Esophagus squamous epithelium (tissue), 5 donors: ENCODE measurements around the gene PFKP. TPM values are rescaled to one million over a fixed set of nuclear protein-coding genes. Genes with fewer than 3 reads are reported as not detected.
A peak's percentile ranks its signal among the peaks of the same experiment; 100 is the strongest.

Experiments
- DNase-seq: peaks from one replicate; lab custom pipeline; 2025; lab: John Stamatoyannopoulos, UW
- H3K27ac ChIP-seq, 4 donors: fragments of 200-600 bp; sonication (generic); one replicate each; pipeline ENCODE4 v1.5.1; 2016 to 2019; ENCODE audit warnings: mild to moderate bottlenecking in 1 of 4
- H3K27me3 ChIP-seq, 4 donors: fragments of 200-600 bp; sonication (generic); 1 replicate in 3 of 4; 2 replicates in 1 of 4; pipeline versions ENCODE4 v1.5.1 to v1.6.0; 2017 to 2021; ENCODE audit warnings: antibody characterized with exemption in 1 of 4
- H3K36me3 ChIP-seq, 3 donors: fragments of 200-600 bp; sonication (generic); one replicate each; pipeline ENCODE4 v1.5.1; 2016 to 2019
- H3K4me1 ChIP-seq, 3 donors: fragments of 200-600 bp; sonication (generic); one replicate each; pipeline ENCODE4 v1.5.1; 2017 to 2019
- H3K4me3 ChIP-seq, 4 donors: fragments of 200-600 bp; sonication (generic); 1 replicate in 3 of 4; 2 replicates in 1 of 4; pipeline ENCODE4 v1.5.1; 2016 to 2019; ENCODE audit warnings: mild to moderate bottlenecking in 2 of 4, moderate library complexity in 1 of 4
- H3K9me3 ChIP-seq, 3 donors: fragments of 200-600 bp; sonication (generic); one replicate each; pipeline ENCODE4 v1.5.1; 2016 to 2019
- POLR2A ChIP-seq, 4 donors: fragments of 450-650 bp; IDR thresholded peaks; one replicate each; pipeline ENCODE4 v1.6.1; 2017; ENCODE audit warnings: antibody characterized with exemption in 4 of 4, mild to moderate bottlenecking in 4 of 4, moderate library complexity in 3 of 4
- WGBS, 2 donors: methylation state at CpG; one replicate each; pipeline ENCODE4 v1.1.5; 2018; 5-methylcytosine and 5-hydroxymethylcytosine counted together
- intact Hi-C: fragments of 100-400 bp; cut with DNase I; formaldehyde crosslinking; loops from one replicate; pipeline ENCODE4 v1.15.0; 2022
- total RNA-seq, 4 donors: library from RNA; depleted of rRNA; stranded (reverse); fragments of >200 nt; gene quantifications; one replicate each; pipeline ENCODE4 v1.1.0, GENCODE V29; 2016
- TF ChIP-seq, protein P1 (sequence below), 6 experiments: fragments of 450-650 bp in 4 of 6; fragments of 200-600 bp in 2 of 6; sonication (generic) in 2 of 6; IDR thresholded peaks; one replicate each; pipeline ENCODE4 v1.5.1; 2016 to 2019; ENCODE audit warnings: antibody characterized with exemption in 6 of 6, mild to moderate bottlenecking in 4 of 6, moderate library complexity in 4 of 6
- donor health status: DM: yes; HTN: yes; CAD: no.

Gene PFKP
- total RNA-seq, 4 donors from 2014 or later = 69.7 to 94.0 (median 86.4) TPM

DNA sequence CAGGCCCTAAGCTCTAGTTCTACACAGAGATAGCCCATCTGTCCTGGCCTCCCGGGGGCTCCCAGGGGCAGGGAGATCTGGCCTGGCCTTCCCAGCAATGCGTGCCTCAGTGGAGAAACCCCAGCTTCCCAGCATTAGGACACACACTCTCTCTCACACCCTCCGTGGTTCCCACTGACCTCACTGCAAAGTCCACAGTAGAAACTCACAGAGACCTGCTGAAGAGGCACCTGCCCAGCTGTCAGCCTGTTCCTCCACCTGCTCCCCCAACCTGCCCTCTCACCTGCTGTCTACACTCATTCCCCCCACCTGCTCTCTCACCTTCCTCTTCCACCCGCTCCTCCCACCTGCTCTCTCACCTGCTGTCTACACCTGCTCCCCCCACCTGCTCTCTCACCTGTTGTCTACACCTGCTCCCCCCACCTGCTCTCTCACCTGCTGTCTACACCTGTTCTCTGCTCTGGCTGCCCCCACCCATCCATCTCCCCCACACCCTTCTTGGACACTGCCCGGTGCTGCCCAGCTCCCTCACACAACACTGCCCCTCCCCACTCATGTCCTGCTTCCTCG, 21.1 kb upstream of the PFKP start:
- Histone ChIP-seq H3K27me3 (peaks cover 0 to 4% (median 0%) of the 10 kb centered on the region in 4 donors), H3K9me3 (no peaks in the 10 kb centered on the region), H3K27ac (peak overlapping the region; percentile 41 to 80 (median 76)), H3K36me3 (no peaks in the 10 kb centered on the region), H3K4me3 (no peak overlapping the region), H3K4me1 (peaks cover 7 to 43% (median 20%) of the 10 kb centered on the region in 3 donors)
- TF ChIP-seq, protein P1, sequence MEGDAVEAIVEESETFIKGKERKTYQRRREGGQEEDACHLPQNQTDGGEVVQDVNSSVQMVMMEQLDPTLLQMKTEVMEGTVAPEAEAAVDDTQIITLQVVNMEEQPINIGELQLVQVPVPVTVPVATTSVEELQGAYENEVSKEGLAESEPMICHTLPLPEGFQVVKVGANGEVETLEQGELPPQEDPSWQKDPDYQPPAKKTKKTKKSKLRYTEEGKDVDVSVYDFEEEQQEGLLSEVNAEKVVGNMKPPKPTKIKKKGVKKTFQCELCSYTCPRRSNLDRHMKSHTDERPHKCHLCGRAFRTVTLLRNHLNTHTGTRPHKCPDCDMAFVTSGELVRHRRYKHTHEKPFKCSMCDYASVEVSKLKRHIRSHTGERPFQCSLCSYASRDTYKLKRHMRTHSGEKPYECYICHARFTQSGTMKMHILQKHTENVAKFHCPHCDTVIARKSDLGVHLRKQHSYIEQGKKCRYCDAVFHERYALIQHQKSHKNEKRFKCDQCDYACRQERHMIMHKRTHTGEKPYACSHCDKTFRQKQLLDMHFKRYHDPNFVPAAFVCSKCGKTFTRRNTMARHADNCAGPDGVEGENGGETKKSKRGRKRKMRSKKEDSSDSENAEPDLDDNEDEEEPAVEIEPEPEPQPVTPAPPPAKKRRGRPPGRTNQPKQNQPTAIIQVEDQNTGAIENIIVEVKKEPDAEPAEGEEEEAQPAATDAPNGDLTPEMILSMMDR (IDR thresholded peaks at IDR 0.05) = no peak
- TF ChIP-seq POLR2A (IDR thresholded peaks at IDR 0.05) = no peak
- intact Hi-C loops = loop anchor here (10.0 kb wide), 1 partner anchor 111 kb away; no protein-coding TSS in a partner anchor
- WGBS, 2 donors = 67 to 69% methylated on average over 5 to 6 of the region's 6 CpGs
- no peak for DNase-seq

DNA sequence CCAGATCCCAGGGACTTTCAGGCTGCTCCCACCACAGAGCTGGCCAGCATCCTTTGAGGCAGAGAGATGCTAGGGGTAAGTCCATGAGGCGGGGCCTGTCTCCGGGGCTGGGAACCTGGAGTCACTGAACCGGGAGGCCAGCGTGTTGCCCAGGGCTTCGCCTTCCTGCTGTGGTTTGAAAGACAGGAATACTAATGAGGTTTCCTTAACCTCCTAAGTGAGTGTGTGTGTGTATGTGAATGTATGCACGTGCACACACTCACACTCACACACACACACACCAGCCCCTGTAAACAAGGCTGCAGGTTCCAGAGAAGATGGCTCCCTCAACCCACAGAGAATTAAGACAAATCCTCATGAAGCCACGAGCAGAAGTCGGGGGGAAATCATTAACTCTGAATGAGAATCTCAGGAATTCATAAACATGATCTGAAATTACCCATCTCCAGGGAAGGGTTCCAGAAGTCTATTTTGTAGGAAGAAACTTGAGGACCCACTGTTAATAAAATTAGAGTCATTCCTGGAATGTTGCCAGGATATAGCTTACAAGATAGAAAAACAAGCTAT, 20.3 kb upstream of the PFKP start:
- no peaks in the 10 kb centered on the region for H3K9me3 ChIP-seq
- TF ChIP-seq, protein P1 (IDR thresholded peaks at IDR 0.05) = no peak
- TF ChIP-seq POLR2A (IDR thresholded peaks at IDR 0.05) = no peak
- H3K4me1 ChIP-seq = peaks cover 7 to 43% (median 20%) of the 10 kb centered on the region in 3 donors
- H3K4me3 ChIP-seq = no peak overlapping the region
- WGBS, 2 donors = 45 to 74% methylated on average over 2 to 6 of the region's 8 CpGs
- peaks cover 0 to 4% (median 0%) of the 10 kb centered on the region in 4 donors for H3K27me3 ChIP-seq
- peak overlapping the region in 3 of 4 donors; percentile 75 to 80 (median 77) for H3K27ac ChIP-seq
- H3K36me3 ChIP-seq = no peaks in the 10 kb centered on the region
- DNase-seq = no peak
- intact Hi-C loops = loop anchor here (10.0 kb wide), 1 partner anchor 112 kb away; no protein-coding TSS in a partner anchor

DNA sequence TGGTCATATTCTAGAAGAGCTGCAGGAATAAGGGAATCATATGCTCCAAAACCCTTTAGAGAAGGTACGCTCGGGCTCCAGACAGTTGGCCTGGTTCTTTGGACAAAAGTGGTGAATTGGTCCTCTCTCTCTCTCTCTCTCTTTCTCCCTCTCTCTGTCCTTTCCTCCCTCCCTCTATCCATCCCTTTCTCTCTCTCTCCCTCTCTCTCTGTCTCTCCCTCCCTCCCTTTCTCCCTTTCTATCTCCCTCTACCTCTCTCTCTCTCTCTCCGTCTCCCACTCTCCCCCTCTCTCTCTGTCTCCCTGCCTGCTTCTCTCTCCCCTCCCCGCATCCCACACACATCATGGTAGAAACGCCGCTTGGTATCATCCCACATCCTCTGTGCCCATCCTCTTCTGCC, 19.8 kb upstream of the PFKP start:
- intact Hi-C loops = loop anchor here (10.0 kb wide), 1 partner anchor 113 kb away; no protein-coding TSS in a partner anchor

DNA sequence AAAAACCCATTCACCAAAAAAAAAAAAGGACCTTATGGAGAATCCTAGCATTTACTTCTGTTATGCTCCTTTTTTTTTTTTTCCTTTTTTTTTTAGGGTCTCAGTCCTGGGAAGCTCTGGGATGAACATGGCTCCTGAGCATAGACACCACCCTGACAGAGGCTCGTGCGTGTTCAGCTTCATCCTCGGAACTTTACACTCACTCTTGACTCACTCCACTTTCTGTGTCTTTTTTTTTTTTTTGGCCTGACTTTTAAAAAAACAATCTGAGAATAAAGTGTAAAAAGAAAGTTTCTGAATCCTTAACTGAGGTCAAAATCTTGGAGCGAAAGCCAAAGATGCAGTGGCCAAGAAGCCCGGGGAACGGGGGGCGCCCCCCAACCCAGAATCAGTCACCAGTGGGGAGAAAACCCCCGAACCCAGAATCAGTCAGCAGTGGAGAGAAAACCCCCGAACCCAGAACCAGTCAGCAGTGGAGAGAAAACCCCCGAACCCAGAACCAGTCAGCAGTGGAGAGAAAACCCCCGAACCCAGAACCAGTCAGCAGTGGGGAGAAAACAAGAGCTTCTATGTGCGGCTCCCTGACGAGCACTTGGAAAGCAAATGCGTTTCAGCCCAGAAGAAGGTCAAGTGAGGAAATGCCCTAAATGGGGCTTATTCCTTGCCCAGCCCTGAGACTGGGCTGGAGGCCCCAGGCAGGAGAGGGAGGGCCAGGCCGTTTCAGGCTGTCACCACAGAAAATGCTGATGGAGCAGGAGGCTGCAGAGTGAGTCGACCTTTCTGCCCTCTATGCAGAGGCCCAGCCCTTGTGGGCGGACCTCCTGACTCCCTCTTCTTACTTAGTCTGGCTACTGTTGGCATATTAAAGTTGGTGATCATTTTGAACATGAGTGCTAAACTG, 19.0 kb upstream of the PFKP start:
- intact Hi-C loops = loop anchor here (10.0 kb wide), 1 partner anchor 114 kb away; no protein-coding TSS in a partner anchor
- DNase-seq = no peak
- peaks cover 7 to 43% (median 20%) of the 10 kb centered on the region in 3 donors for H3K4me1 ChIP-seq
- 52 to 54% methylated on average over 15 to 17 of the region's 17 CpGs for WGBS, 2 donors
- H3K9me3 ChIP-seq = no peaks in the 10 kb centered on the region
- H3K4me3 ChIP-seq = no peak overlapping the region
- TF ChIP-seq, protein P1 (IDR thresholded peaks at IDR 0.05) = no peak
- no peak for TF ChIP-seq POLR2A (IDR thresholded peaks at IDR 0.05)
- H3K27ac ChIP-seq = peak overlapping the region in 3 of 4 donors; percentile 65 to 77 (median 75)
- H3K27me3 ChIP-seq = peaks cover 0 to 4% (median 0%) of the 10 kb centered on the region in 4 donors
- H3K36me3 ChIP-seq = no peaks in the 10 kb centered on the region

More for the DNA sequence above, 19.8 kb upstream of the PFKP start:
- DNase-seq = no peak
- 70 to 93% methylated on average over 6 of the region's 6 CpGs for WGBS, 2 donors
- H3K36me3 ChIP-seq = no peaks in the 10 kb centered on the region
- TF ChIP-seq POLR2A (IDR thresholded peaks at IDR 0.05) = no peak
- TF ChIP-seq, protein P1 (IDR thresholded peaks at IDR 0.05) = no peak
- H3K27ac ChIP-seq = peak overlapping the region in 3 of 4 donors; percentile 75 to 80 (median 77)
- peaks cover 7 to 43% (median 20%) of the 10 kb centered on the region in 3 donors for H3K4me1 ChIP-seq
- H3K9me3 ChIP-seq = no peaks in the 10 kb centered on the region
- peaks cover 0 to 4% (median 0%) of the 10 kb centered on the region in 4 donors for H3K27me3 ChIP-seq
- no peak overlapping the region for H3K4me3 ChIP-seq
